CD4-positive, alpha-beta T cell treated with Interleukin-17A for 4 hours (primary cell): Measurements from ENCODE around the gene STK35.
"Not testable (repeated sequence)": the region's sequence is repeated elsewhere in the genome, so short reads cannot be mapped to it uniquely, and the experiment has no call there.

Experiments used
- DNase-seq: peaks from one replicate; pipeline ENCODE4 v3.0.0-alpha.2; 2020; ENCODE audit warnings: mixed read lengths

STK35 gene

DNA sequence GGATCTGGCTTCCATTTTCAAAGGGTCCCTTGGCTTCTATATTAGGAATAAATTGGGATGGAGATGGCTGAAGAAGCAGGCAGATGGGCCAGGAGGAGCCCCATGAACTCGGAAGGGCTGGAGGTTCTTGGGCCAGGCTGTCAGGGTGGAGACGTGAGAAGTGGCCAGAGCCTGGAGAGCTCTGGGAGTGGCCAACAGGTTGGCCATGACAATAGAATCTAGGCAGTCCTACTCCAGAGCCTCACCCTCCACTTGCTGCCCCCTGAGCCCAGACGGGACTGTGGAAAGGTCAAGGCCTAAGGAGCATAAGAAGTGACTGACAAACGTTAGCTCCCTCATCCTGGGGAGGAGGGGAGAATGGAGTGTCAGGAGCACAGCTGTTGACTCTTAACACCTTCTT, 62.1 kb downstream of the STK35 start:
- no peak for DNase-seq

DNA sequence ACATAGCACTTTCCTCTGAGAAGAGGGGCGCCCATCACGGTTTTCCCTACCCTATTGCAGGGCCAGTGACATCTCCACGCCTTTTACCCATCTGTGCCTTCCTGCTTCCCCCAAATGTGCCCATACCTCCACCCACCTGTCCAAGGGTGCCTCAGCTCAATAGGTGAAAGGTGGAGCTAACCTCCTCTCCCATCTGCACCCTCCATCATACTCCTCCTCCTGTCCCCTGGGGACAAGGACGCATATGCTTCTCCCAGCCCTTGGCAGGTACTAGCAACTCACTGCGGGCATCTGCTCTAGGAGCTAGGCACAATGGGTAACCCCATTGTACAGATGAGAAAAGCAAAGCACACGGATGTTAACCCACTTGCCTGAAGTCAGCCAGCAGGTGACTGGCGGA, 62.8 kb downstream of the STK35 start:
- DNase-seq = no peak

DNA sequence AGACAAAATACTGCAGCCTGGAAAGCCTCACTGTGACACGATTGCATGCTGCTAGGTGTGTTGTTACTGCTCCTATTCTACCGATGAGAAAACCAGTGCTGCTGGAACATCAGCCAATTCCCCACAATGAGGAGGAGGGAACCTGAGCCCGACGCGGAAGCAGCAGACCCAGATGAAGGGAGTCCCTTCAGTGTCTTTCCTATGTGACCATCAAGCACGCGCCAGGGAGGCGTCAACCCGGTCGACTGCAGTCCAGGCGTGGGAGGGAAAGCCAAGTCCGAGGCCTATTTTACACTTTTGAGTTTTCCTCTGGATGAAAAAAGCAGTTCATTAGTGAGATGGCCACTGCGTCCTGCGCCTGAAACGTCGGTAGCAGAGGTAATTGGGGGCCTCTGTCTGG, 63.3 kb downstream of the STK35 start:
- no peak for DNase-seq

DNA sequence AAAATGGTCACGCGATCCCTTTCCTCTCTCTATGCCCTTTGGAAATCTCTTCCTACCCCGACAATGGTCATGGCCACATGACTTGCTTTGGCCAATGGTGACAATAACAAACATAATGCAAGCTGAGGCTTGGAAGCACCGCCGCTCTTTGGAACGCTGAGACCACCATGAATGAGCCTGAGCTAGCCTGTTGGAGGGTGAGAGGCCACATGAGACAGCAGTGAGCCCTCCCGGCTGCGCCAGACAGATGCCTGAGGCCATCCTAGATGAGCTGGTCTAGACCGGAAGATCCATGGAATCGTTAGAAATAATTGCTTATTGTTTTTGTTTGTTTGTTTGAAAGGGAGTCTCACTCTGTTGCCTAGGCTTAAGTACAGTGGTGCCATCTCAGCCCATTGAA, 64.2 kb downstream of the STK35 start:
- no peak for DNase-seq

DNA sequence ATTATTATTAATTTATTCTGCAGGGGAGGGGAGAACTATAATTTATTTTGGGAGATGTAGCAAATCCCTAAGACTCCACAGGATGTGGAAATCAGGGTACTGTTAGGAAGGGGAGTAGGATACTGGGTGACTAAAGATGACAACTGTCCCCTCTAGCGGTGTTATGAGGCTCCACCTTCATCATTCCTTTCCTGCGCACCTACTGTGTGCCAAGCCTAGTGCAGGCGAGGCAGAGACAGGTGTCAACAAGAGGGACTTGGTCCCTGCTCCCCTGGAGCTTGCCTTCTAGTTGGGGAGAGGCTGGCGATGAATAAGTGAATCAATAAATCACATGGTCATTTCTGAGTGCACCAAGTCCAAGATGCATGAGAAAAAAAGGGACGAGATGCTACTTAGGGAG, 65.5 kb downstream of the STK35 start:
- no peak for DNase-seq

DNA sequence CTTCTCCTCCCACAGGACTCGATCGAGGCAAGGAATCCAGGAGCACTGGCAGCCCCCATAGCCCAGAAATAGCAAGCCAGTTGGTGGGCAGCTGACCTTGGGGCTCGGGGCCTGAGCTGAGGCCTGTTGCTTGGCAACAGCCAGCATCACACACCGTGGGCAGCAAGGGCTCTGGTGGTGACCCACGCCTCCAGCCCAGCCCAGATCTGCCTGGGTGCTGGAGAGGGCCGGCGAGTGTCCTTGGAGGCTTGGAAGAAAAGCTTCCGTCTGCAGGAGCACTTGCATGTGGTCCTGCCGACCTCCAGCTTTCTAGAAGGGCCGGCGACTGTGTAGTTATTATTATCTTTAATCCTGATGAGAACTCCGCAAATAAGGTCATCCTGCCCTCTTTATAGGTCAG, 67.3 kb downstream of the STK35 start:
- DNase-seq = no peak

DNA sequence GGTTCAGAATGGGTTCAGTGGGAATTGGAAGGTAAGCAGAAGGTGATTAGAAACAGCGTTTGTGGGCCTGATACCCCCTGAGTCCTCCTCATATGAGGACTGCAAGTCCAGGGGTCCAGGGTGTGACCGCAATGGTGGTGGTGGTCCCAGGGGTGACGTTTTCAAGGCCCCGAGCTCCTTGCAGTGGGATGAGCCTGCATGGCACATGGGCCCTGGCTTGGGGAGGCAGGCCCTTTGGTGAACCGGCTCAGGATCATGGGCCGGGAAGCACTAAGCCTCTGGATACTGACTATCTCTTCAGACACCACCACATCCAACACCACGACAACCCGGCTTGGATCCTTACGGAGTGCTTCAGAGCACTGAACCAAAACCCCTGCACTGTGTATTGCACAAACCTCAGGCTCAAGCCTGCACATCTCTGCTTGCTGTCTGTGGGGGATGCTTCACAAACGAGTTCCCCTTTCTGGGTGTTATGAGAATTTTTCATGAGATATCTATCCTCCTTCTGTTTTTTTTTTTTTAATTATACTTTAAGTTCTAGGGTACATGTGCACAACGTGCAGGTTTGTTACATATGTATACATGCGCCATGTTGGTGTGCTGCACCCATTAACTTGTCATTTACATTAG, 67.9 kb downstream of the STK35 start:
- no peak for DNase-seq

DNA sequence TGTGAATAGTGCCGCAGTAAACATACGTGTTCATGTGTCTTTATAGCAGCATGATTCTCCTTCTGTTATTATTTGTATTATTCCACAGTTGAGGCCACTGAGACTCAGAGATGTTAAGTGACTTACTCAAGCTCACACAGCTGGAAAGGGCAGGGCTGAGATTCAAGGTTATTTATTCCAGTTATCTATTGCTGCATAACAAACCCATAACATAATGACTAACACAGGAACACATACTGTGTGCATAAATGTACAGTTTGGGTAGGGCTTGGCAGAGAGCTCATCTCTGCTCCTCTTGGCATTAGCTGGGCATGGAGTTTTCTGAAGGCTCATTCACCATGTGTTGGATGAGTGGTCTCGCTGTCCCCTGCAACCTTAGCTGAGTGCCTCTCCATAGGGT, 68.8 kb downstream of the STK35 start:
- no peak for DNase-seq

DNA sequence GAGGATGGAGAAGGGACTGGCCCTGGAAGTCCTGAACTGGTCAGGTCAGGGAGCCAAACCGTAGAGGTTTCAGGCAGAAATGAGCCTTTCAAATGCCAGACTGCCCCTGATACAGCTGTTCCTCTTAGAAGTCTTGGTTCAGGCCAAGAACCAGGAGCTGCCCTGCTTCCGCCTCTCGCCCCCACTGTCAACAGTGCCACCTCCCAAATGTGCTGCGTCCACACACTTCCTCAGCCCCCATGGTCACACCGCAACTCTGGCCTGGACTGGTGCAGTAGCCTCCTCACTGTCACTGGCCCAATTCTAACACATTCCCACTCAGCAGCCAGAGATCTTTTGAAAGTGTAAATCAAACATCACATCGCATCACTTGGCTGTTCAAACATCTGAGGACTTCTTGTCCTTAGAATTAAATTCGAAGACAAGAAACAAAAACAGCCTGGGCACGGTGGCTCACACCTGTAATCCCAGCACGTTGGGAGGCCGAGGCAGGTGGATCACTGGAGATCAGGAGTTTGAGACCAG, 69.7 kb downstream of the STK35 start:
- DNase-seq = no peak

DNA sequence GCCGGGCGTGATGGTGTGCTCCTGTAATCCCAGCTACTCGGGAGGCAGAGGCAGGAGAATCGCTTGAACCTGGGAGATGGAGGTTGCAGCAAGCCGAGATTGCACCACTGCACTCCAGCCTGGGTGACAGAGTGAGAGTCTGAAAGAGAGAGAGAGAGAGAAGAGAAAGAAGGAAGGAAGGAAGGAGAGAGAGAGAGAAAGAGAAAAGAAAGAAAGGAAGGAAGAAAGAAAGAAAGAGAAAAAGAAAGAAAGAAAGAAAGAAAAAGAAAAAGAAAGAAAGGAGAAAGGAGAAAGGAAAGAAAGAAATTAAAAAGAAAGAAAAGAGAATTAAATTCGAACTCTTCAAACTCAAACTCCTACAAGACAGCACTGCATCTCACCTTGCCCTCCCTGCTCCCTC, 70.2 kb downstream of the STK35 start:
- not testable (repeated sequence) for DNase-seq

DNA sequence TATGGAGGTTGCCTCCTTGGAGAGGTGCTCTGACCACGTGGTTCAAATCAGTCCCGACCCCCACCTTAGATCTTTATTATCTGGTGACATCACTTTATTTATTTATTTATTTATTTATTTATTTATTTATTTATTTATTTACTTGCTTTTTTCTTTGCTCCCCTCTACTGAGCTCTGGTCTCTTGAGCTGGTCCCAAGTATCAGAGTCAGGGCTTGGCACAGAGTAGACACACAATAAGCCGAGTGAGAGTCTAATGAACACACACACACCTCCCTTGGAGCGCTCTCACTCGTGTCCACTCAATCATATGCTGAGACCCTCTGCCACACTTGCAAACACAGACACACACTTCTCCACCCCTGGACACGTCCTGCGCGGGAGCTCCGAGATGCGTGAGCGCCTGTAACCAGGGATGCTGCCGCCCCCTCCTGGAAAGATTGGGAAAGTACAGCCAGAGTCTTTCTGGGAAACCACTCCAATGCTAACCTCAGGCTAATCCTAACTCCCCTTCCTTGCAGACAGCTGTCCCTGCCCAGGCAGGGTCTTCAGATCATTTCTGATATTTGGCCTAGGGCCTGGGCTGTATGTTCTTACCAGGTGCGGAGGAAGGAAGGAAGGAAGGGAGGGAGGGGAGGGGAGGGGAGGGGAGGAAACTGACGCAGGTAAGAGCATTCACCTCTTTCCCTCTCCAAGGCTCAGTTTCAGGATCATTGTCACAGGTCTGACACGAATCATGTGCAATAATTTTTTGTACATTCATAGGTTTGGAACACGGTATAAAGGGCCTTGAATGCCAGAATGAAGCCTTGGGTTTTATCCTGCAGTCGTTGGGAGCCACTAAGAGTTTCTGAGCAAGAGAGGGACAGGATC, 70.9 kb downstream of the STK35 start:
- peak; percentile 76 for DNase-seq

DNA sequence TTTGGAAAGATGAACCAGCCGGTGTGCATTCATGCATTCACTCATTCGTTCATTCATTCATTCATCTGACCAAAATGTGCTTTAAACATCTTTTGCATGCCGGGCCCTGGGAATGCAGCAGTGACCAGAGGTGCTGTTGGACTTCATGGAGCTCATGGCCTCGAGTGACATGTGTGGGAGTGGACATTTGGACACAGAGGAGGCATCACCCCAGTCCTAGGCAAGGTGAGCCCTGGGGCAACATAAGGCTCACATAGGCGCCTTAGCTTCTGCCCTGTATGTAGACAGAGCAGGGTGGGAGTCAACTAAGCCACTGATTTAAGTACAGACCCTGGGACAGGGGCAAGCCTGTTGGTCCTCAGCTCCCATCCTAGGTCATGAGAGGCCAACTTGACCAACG, 71.6 kb downstream of the STK35 start:
- DNase-seq = no peak

DNA sequence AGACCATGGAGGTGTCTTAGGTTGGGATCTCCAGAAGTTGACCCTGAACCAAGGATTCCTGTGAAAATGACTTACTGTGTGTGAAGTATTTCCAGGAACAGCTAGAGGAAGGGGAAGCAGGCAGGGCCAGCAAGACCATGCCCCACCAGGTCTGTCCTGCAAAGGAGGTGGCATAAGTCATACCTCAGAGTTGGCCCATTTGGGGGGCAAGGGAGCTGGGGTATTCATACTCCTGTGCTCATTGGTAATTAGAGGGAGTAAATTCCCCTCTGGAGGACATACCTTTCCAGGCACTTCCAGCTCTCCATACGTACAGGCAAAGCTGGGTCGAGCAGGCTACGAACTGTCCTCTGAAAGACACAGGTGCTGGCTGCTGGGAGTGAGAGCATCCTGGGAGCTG, 72.4 kb downstream of the STK35 start:
- DNase-seq = no peak

DNA sequence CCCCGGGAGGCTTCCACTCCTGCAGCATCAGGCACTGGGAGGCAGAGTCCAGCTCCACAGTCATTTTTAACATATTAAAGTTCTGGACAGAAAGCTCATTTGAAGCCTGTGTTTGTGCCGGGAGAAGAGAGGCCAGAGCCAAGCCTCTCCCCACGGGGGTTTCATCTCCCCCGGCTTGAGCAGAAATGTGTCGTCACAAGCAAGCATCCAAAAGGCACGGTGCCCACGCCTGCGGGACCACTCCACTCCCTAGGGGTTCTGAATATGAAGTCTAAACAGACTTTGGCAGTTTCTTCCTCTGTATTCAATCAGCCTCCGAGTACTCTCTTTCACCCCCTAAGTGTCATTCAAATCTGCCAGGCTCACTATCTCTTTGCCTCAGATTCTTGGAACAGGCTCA, 75.3 kb downstream of the STK35 start:
- DNase-seq = no peak

DNA sequence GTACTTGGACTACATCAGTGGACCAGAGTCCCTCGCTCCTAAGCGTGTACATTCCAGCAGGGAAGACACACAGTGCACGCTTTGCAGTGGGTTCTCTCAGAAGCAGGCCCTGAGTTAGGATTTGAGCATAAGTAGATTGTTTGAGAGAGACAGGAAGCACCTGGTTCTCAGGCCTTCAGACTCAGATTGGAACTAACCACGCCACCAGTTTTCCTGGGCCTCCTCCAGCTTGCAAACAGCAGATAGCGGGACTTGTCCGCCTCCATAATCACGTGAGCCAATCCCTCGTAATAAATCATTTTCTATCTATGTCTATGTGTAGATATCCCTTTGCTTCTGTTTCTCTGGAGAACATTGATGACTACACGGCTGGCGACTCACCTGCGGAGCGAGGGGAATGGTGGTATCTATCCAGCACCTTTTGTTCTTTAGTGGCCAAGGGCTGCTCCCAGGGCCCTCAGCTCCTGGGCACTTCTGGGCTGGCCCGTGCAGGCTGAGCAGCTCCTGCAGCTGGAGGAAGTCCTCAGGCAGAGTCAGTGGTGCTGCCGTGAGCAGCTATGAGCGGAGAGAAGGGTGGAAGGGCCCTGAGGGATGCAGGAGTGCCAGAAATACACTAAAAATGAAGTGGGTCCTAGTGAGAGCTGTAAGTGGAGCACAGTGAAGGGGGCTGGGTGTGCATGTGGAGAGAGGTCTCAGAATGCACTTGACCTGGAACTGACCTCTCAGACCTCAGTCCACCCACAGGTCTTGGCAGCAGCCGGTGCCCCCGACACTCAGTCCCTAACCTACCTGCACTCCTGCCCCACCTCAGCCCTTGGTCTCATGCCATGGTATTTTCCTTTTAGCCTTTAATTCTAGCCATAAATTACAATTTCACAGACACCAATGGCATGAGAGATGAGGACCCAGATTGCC, 76.9 kb downstream of the STK35 start:
- no peak for DNase-seq

DNA sequence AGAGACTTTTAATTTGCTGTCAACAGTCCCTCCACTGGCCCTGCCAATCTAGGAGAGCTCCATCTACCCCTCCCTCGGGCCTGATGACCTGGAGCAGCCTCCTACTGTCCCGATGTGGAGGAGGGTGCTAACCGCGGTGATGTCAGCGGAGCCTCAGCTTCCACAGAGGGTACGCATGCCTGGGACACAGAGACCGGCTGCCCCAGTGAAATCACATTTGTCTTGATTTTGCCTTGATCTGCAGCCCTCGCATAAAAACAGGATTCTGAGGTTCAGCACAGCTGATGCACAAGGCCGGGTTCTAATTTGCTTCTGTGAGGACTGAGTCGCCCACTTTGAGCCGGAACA, 77.6 kb downstream of the STK35 start:
- DNase-seq = no peak

DNA sequence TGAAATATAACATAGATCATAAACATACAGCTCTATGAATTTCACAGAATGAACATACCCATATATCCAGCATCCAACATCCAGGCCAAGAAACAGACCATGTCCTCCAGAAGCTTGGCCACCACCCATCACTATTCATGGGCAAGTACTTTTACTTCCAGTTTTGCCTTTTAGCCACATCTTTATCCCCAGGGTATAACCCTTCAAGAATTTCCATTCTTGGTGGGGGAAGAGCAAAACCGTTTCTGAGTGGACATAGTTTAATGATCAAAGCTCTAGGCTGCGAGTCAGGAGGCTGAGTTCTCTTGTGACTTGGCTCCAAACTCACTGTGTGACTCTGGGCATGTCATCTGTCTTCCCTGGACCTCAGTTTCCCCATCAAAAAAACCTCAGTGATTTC, 78.3 kb downstream of the STK35 start:
- no peak for DNase-seq

DNA sequence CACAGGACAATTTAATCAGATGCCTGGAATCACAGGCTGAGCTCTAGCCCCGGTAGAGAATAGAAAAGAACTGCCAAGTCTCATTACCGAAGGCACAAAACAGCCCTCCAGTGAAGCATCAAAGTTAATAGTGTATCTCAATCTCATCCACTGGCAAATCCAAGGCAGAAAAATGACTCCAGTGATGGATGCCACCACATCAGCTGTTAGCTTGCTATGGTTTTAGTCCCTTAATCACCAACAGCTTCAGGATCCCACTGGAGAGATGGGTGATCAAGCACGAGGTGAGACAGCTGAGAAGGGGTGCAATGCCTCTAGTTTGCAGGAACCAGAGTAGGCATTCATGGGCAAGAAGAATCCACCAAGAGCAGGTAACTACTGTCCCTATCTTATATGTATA, 81.8 kb downstream of the STK35 start:
- DNase-seq = no peak

DNA sequence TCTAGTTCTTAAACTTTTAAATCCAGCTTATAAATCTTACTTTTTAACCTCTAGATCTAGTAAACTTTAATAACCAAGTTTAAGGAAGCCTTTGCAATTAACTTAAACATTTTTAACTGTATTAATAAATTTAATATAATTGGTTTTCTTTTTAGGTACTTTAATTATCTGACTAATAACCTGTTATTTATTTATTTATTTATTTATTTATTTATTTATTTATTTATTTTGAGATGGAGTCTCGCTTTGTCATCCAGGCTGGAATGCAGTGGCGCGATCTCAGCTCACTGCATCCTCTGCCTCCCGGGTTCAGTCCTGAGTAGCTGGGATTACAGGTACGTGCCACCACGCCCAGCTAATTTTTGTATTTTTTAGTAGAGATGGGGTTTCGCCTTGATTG, 83.3 kb downstream of the STK35 start:
- DNase-seq = not testable (repeated sequence)

DNA sequence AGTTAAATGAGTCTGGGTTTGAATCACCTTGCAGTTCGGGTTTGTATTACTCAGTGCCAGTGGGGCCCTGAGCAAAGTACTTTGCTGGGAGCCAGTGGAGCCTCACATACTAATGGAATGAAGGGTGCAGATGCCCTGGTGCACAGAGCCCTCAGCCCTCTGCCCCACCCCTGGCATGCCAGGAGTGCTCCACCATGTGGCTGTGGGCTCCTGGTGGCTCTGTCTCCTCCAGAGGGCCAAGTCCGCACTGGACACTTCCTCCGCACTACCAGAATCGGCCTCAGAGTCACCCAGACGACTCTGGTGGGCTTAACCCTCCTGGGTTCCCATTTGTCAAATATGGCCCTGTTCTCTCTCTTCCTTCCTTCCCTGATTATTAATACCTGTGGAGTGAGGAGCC, 94.0 kb downstream of the STK35 start:
- no peak for DNase-seq

DNA sequence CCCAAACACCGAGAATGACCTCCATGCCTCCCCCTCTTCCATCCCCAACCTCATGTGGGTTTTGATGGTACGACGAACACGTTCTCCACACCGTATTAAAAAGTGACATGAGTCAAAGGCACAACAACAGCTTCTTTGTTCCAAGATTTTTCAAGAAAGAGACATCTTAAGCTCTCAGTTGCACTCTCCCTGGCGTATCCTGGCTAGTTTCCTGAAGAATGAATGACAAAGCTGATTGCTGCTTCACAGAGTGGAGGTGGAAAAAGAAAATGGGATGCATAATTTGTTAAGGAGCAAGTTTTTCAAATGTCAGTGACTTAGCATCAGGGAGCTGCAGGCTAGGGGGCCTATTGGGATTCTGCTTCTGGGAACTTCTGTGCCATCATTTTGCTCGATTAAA, 95.5 kb downstream of the STK35 start:
- DNase-seq = no peak
